ENCODE results near the gene INSIG1. TPM values are rescaled to one million over a fixed set of nuclear protein-coding genes. Genes with fewer than 3 reads are reported as not detected.

The INSIG1 gene
- total RNA-seq, 1 donor from 2014 or later, result 107 TPM

DNA sequence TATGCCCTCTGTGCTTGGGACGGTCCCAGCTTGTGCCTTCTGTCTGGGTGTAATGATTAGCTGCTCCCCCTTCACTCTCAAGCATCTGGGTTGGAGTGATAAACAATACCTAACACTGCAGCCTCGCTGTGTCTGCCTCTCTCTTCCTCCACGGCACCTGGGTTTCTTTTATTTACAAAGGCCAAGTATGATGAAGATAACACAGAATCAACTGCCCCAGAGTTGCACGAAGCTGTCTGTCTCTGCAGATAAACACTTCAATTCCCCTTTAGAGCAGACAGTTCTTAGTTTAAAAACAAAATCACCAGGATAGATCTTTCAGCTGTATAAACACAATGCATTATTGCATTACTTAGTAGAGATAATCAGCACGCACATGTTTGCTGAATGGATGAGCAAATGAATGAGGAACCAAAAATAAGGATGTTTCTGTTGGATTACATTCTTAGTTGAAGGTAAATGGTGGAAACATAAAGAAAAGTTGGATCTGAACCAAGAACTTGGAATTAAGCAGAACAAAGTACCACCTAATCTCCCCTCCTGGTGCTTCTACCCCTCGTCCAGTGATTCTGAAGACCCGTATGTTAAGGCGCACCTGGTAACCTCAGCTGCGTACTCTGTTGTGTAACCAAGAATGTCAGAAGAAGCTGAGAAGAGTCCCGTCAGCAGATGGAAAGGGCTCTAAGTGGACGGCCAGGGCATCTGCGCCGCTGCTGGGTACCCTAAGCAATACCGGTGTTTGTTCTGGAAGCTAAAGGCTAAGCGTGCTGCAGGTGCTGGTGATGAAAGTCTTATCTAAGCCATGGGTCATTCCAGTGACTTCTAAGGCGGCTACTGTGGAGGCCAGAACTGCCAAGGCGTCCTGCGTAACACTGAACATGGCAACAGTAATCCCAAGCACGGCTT is 26.6 kb downstream of the INSIG1 start:
- no peak for DNase-seq (ENCODE audit: extremely low read depth, low read depth, low spot score)

DNA sequence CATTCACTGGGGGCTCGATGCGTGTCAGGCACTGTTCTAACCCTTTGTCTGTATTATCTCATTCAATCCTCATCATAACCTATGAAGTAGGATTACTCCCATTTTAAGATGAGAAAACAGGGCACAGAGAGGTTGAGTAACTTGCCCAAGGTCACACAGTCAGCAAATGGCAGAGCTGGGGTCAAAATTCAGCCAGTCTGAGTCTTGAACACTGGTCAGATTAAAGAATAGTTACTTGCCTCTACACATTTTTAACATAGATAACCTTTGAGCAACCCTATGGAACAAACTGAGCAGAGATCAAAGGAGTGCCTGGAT is 27.2 kb downstream of the INSIG1 start:
- no peak for DNase-seq (ENCODE audit: extremely low read depth, low read depth, low spot score)

DNA sequence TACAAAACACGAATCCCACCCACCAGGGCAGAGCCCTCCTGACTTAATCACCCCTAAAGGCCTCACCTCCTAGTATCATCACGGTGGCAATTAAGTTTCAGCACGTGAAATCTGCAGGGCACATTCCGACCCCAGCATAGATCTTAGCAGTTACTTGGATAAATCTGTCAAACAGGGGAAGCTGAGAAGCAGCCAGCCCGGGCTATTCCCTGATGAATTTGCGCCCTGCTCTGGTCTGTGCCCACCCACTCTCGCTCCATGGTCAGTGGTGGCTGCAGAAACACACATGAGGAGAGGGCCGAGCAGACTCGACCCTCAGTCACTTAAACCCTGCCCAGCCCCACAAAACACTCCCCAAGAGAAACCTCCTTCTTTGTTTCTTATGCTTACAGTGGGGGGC is 28.7 kb downstream of the INSIG1 start:
- no peak for DNase-seq (ENCODE audit: extremely low read depth, low read depth, low spot score)

DNA sequence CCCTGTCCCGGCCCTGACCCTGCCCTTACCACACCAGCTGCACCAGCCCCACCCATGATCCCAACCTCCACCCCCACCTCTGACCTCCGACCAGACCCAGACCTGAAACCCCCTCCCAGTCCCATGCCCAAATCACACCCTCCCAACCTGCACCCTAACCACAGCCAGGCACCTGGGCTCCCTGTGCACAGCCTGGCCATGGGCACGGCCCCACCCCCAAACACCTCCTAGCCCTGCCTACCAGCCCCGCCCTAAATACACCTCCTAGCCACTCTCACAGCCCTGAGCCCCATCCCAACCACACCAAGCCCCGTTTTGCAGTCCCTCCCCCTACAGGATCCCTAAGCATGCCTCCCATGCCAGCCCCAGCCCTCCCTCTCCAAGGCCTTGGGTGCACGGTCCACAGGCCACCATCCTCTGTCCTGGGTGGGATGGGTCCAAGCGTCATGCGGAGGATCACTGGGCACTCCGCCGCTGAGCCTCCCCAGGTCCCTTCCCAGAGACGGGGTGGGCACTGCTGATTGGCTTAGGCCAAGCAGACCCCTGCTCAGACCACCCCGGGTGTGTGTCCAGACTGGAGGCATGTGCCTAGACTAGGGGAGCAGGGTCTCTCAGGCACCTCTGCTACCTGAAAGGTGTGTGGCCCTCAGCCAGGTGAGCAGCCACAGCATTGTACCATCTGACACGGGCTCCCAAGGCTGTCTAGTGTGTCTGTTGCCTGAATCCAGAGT is 30.1 kb downstream of the INSIG1 start:
- no peak for DNase-seq (ENCODE audit: extremely low read depth, low read depth, low spot score)

DNA sequence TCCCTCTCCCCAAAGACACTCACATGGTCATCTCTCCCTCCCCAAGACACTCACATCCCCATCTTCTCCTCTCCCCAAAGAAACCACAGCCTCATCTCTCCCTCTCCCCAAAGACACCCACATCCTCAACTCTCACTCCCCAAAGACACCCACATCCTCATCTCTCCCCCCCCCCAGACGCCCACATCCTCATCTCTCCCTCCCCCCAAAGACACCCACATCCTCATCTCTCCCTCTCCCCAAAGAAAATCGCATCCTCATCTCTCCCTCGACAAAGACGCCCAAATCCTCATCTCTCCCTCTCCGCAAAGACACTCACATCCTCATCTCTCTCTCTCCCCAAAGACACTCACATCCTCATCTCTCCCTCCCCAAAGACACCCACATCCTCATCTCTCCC is 31.5 kb downstream of the INSIG1 start:
- no peak for DNase-seq (ENCODE audit: extremely low read depth, low read depth, low spot score)

DNA sequence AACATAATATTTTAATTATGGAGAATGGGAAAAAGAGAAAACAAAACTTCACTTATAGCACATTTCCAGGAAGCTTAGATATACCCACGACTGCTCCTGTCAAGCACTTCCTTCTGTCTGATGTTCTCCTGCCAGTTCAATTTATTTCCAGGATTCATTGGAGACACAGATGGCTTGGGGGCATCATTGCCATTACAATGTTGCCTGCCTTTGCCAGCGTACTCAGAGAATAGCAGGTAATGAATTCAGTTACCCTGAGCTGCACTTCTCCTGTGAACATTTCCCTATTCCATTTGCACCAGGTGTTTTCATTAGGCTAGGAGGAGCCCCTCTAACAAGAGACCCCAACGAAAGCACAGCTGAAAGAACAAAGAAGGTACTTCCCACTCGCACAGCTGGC is 33.7 kb downstream of the INSIG1 start:
- no peak for DNase-seq (ENCODE audit: extremely low read depth, low read depth, low spot score)

DNA sequence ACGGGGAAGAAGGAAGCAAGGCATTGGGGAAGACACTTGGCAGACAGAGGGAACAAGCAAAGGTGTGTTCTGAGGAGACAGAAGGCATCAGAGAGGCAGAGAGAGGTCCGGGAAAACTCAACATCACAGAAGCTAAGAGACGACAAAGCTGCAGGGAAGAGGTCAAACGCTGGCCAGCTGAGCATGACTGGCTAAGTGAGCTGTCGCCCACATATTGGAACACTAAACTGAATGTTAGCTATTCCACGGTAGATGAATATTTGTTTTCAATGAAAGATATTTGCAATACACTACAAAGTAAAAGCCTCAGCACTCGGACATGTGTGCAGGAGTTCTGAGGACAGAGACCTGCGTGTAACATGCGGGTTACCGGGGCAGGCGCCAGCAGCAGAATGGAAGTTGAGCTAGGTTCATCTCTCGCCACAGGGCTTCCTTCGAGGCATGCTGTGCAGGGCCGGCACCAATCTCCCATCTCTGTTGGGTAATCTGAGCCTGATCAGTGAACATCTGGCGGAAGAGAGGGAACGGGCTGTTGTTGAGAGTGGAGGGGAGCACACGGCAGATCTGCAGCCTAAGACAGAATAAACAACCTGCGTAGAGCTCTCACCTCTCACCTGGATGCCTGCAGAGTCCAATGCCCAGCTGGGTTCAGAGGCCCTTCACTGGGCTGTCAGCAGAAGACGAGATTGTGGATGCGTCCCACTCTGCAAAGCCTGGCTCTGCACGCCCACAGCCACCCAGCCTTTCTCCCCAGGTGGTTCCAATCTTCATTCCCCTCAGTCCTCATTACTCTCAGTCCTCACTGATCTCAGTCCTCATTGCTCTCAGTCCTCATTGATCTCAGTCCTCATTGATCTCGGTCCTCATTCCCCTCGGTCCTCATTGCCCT is 35.9 kb downstream of the INSIG1 start:
- DNase-seq (ENCODE audit: extremely low read depth, low read depth, low spot score), result no peak

DNA sequence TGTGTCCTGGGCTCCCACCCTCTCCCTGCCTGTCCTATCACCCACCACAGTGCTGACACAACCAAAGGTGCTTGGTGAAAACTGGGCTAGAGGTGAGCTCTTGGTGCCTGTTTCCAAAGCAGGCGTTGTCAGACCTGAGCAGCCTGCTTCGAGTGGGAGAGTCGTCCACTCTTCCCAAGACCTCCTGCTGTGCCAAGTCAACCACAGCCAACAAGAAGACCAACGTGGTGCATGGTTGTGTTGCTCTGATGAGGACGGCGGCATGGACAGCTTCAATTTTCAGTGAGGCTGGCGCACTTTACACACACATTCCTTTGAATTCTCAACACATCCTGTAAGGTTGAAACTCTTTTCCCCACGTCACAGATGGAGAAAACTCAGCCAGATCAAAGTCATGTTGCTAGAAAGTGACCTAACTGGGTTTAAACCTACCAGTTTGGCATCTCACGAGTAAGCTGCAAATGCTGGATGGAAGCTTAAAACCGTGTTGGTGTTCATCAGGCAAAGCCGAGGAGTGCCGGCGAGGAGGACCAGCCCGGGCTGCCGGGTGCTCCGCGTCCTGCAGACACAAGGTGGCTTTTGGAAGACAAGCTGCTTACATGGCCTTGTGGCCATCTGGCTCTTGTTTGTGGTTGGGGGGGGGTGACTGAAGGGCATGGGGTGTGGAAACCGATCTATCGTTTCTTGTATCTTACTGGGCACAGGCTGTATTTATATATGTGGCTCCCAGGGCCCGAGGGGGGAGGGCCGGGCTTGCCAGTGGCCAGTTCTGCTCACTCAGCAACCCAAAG is 39.3 kb downstream of the INSIG1 start:
- no peak for DNase-seq (ENCODE audit: extremely low read depth, low read depth, low spot score)

DNA sequence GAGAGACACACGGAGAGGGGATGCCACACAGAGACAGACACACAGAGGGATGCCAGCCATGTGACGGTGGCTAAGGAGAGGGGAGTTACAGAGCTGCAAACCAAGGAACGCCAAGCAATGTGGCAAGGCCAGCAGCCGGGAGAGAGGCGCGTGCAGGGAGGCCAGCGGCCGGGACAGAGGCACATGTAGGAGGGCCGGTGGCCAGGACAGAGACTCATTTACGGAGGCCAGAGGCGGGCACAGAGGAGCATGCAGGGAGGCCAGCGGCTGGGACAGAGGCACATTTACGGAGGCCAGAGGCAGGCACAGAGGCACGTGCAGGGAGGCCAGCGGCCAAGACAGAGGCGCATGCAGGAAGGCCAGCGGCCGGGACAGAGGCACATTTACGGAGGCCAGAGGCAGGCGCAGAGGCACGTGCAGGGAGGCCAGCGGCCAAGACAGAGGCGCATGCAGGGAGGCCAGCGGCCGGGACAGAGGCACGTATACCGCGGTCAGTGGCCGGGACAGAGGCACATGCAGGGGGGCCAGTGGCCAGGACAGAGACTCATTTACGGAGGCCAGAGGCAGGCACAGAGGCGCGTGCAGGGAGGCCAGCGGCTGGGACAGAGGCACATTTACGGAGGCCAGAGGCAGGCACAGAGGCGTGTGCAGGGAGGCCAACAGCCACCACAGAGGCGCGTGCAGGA is 40.4 kb downstream of the INSIG1 start:
- no peak for DNase-seq (ENCODE audit: extremely low read depth, low read depth, low spot score)

DNA sequence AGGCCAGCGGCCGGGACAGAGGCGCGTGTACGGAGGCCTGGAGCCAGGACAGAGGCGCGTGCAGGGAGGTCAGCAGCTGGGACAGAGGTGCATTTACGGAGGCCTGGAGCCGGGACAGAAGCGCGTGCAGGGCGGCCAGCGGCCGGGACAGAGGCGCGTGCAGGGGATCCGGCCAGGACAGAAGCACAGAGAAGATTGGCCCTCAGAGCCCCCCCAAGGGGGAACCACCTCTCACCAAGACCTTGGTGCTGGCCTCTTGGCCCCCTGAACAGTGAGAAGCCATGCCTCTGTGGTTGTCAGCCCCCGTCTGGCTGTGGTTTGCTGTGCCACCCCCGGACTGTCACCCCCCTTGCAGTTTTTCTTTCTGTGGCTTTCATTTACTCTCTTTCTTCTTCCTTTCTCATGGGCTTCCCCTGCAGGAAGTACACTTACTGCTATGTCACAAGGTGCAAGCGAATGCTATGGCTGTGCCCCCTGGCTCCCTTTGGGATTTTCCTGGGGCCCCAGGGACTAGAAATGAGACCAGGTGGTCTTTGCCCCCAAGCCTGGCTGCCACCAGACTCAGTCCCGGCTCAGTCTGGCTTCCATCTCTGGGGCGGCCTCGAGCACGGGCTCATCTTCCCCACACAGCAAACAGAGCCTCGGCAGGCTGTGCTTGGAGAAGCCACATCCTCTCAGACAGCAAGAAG is 41.1 kb downstream of the INSIG1 start:
- no peak for DNase-seq (ENCODE audit: extremely low read depth, low read depth, low spot score)

DNA sequence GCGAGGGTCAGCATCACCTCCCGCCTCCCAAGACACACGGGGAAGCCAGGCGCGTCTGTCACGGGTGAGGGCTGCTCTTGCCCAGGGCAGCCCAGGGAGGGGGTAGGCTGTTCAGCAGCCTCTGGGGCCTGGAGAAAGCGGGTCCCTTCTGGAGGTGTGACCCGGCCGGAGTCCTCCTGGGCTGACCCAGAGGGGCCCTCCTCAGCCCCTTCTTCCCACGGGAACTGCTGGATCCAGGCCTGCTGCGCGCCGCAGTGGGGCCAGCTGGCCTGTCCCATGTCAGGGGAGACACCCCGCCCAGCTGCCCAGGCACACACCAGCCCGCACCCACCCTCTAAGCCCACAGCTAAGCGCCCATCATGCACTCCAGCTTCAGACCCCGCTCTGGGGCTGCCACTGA is 41.8 kb downstream of the INSIG1 start:
- DNase-seq (ENCODE audit: extremely low read depth, low read depth, low spot score), result no peak

DNA sequence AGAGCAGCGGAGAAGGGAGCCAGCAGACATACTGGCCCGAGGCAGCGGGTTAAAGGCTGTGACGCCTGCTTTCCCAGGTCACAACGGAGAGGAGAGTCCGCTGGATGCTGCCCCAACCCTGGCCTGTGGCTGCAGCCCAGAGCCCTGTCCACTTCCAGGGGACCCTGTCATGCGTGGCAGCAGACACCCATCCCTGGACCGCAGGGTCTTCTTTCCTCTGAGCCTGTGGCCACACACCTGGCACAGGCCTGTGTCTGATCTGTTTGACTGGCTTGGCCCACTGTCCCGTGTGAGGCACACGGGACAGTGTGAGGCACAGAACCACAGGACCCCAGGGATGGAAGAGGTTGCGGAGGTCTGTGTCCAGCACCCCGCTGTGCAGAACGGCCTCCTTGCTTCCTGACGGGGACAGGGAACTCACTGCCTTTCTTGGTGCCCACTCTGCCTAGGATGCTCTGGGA is 42.4 kb downstream of the INSIG1 start:
- no peak for DNase-seq (ENCODE audit: extremely low read depth, low read depth, low spot score)

DNA sequence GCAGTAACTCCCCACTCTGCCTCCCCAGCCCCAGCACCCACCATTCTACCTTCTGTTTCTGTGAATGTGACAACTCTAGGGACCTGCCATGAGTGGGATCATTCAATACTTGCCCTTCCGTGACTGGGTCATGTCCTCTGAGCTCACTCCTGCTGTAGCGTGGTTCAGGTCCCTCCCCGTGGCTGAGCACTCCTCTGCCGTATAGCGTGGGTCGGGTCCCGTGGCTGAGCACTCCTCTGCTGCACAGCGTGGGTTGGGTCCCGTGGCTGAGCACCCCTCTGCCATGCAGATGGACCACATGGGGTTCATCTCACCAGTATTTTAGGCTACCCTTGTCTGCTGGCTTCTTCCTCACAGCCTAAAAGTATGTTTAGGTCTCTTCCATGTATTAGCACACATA is 43.0 kb downstream of the INSIG1 start:
- no peak for DNase-seq (ENCODE audit: extremely low read depth, low read depth, low spot score)

DNA sequence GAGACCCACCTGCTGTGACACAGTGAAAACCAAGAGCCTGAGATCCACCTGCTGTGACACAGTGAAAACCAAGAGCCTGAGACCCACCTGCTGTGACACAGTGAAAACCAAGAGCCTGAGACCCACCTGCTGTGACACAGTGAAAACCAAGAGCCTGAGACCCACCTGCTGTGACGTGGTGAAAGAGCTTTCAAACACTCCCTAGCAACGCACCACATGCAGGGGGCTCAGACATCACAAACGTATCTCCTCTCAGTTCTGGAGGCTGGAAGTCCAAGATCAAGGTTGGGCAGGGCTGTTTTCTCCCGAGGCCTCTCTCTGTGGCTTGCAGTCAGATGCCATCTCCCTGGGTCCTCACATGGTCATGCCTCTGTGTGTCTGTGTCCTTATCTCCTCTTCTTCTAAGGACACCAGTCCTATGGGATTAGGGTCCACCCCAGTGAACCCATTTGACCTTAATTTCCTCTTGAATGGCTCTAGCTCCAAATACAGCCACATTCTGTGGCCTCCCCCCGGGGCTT is 43.8 kb downstream of the INSIG1 start:
- DNase-seq (ENCODE audit: extremely low read depth, low read depth, low spot score), result no peak

DNA sequence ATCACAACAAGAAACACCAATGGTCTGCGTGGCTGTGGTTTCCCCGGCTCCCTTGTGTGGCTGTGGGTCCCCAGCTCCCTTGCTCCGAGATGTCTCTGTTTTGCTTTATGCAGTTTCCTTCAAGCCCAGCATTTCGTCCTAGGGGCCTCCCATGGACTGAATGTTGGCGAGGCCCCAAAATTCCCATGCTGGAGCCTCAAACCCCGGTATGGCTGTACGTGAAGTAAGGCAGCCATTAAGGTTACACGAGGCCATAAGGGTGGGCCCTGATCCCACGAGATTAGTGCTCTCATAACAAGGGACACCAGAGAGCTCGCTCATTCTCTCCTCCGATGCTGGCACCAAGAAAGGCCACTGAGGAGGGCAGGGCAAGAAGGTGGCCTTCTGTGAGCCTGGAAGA is 44.6 kb downstream of the INSIG1 start:
- DNase-seq (ENCODE audit: extremely low read depth, low read depth, low spot score), result no peak

DNA sequence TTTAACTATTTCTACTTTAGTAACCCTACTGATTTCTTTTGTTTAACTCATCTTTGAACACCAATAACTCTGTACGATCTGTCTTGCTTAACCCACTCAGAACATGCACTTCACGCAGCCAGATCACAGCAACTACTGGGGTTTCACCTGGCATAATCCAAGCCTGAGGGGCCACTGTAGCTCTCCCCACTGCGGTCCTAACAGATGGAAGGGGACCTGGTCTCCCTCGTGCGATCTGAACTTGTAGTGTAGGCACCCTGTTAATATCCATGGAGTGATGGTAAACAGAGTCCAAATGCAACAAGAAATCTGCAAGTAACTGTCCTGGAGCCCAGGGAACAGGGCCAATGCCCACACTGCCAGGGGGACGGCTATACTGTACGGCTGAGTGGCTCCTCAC is 45.5 kb downstream of the INSIG1 start:
- no peak for DNase-seq (ENCODE audit: extremely low read depth, low read depth, low spot score)

DNA sequence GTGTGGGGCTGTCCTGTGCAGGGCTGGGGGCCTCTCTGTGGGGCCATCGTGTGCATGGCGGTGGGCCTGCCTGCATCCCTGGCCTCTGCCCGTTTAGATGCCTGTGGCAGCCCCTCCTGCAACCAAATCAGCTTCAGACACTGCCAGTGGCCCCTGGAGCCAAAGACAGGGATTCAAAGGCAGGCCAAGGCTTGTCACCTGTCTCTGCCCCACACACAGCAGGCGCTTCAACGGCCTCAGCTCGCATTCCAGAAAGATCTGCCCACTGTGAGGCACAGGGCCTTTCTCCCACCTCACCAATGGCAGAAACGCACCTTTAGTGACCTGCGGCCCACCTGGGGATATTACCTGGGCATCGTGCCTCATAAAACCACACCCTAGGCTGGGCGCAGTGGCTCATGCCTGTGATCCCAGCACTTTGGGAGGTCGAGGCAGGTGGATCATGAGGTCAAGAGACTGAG is 46.0 kb downstream of the INSIG1 start:
- no peak for DNase-seq (ENCODE audit: extremely low read depth, low read depth, low spot score)

DNA sequence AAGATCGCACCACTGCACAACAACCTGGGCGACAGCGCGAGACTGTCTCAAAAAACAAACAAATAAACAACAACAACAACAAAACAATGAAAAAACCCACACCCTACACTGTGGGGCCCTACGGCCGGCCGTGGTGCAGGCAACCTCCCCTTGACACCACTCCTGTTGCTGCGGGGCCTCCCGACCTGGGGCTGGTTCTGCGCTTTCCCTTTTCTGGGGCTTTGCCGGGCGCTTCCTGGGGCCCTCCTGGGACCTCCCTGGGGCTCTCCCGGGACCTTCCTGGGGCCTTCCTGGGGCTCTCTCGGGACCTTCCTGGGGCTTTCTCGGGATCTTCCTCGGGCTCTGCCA is 46.6 kb downstream of the INSIG1 start:
- no peak for DNase-seq (ENCODE audit: extremely low read depth, low read depth, low spot score)

Measured in glomerular endothelial cell (primary cell).